ENCODE results near the gene NOS1. TPM values are rescaled to one million over a fixed set of nuclear protein-coding genes. Genes with fewer than 3 reads are reported as not detected.

Gene NOS1
- total RNA-seq, 4 donors from 2014 or later = 6.6 to 15.4 (median 12.0) TPM

- WGBS = 95% methylated on average over 8 of the region's 8 CpGs
- H3K4me3 ChIP-seq = no peak overlapping the region
- H3K9me3 ChIP-seq = no peaks in the 10 kb centered on the region
- peaks cover 94% of the 10 kb centered on the region for H3K36me3 ChIP-seq
- H3K27ac ChIP-seq = no peak overlapping the region
- H3K27me3 ChIP-seq = no peaks in the 10 kb centered on the region
- H3K4me1 ChIP-seq = no peaks in the 10 kb centered on the region
- TF ChIP-seq EP300 (IDR thresholded peaks at IDR 0.05) (no peak), POLR2A (IDR thresholded peaks at IDR 0.05) (no peak), POLR2AphosphoS5 (IDR thresholded peaks at IDR 0.05) (no peak)
- TF ChIP-seq, protein P1, sequence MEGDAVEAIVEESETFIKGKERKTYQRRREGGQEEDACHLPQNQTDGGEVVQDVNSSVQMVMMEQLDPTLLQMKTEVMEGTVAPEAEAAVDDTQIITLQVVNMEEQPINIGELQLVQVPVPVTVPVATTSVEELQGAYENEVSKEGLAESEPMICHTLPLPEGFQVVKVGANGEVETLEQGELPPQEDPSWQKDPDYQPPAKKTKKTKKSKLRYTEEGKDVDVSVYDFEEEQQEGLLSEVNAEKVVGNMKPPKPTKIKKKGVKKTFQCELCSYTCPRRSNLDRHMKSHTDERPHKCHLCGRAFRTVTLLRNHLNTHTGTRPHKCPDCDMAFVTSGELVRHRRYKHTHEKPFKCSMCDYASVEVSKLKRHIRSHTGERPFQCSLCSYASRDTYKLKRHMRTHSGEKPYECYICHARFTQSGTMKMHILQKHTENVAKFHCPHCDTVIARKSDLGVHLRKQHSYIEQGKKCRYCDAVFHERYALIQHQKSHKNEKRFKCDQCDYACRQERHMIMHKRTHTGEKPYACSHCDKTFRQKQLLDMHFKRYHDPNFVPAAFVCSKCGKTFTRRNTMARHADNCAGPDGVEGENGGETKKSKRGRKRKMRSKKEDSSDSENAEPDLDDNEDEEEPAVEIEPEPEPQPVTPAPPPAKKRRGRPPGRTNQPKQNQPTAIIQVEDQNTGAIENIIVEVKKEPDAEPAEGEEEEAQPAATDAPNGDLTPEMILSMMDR (IDR thresholded peaks at IDR 0.05) = no peak
- no peak for DNase-seq (ENCODE audit: low spot score in 2 of 2)
Observed at GRCh38 chr12:117162167-117162539, 199.3 kb downstream of the NOS1 start.

DNA sequence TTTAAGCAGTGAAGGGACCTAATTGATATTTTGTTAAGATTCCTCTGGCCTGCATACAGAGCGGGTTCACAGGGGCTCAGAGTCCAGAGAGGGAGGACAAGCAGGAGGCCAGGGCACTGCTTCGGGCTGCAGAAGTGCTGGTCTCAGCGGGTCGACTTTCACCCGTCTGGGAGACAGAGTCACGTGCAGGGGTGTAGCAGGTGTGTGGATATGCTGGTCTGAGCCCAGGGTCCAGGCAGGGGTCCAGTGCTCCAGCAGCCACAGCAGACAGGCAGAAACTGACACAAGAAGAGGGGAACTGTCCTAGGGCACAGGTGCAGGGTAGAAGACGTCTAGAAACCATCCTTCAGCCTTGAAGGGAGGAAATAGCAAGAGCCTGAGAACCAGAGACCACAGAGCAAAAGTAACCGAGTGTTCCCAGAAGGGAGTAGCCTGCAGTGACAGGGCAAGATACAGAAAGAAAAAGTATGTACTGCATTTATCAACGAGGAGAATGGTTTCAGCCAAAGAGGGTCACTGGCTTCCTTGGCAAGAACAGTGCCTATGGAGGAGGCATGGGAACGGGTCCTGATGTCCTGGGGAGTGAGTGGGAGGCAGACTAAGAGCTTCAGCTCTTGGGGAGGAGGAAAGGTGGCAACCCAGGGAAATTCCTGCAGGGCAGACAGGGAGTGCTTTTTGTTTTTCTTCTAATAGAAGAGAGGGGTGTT, 199.8 kb downstream of the NOS1 start:
- no peak for TF ChIP-seq POLR2A (IDR thresholded peaks at IDR 0.05)
- no peak for TF ChIP-seq POLR2AphosphoS5 (IDR thresholded peaks at IDR 0.05)

GRCh38 chr12:117159674-117160073, 201.8 kb downstream of the NOS1 start:
- peak in 1 of 2 donors; percentile 45 for DNase-seq (ENCODE audit: low spot score in 2 of 2)
- Histone ChIP-seq H3K4me1 (no peaks in the 10 kb centered on the region), H3K9me3 (no peaks in the 10 kb centered on the region), H3K27ac (no peak overlapping the region), H3K36me3 (peaks cover 98% of the 10 kb centered on the region), H3K27me3 (no peaks in the 10 kb centered on the region), H3K4me3 (no peak overlapping the region)
- no peak for TF ChIP-seq EP300 (IDR thresholded peaks at IDR 0.05)
- no peak for TF ChIP-seq POLR2AphosphoS5 (IDR thresholded peaks at IDR 0.05)
- TF ChIP-seq POLR2A (IDR thresholded peaks at IDR 0.05) = no peak
- TF ChIP-seq, protein P1 (IDR thresholded peaks at IDR 0.05) = no peak
- WGBS = 90% methylated on average over 9 of the region's 9 CpGs

More for the DNA sequence above, 199.8 kb downstream of the NOS1 start:
- peak in 1 of 2 donors; percentile 29 for DNase-seq (ENCODE audit: low spot score in 2 of 2)
- no peaks in the 10 kb centered on the region for H3K27me3 ChIP-seq
- WGBS = 87% methylated on average over 10 of the region's 10 CpGs
- H3K4me1 ChIP-seq = no peaks in the 10 kb centered on the region
- H3K36me3 ChIP-seq = peaks cover 94% of the 10 kb centered on the region
- no peaks in the 10 kb centered on the region for H3K9me3 ChIP-seq
- no peak overlapping the region for H3K27ac ChIP-seq
- H3K4me3 ChIP-seq = no peak overlapping the region

- TF ChIP-seq, protein P1 (IDR thresholded peaks at IDR 0.05) = no peak
- TF ChIP-seq POLR2AphosphoS5 (IDR thresholded peaks at IDR 0.05) (no peak), POLR2A (IDR thresholded peaks at IDR 0.05) (no peak), EP300 (IDR thresholded peaks at IDR 0.05) (no peak)
- Histone ChIP-seq H3K27me3 (no peaks in the 10 kb centered on the region), H3K27ac (no peak overlapping the region), H3K4me1 (no peaks in the 10 kb centered on the region), H3K36me3 (peaks cover 98% of the 10 kb centered on the region), H3K9me3 (no peaks in the 10 kb centered on the region), H3K4me3 (no peak overlapping the region)
- DNase-seq (ENCODE audit: low spot score in 2 of 2) = peak in 1 of 2 donors; percentile 20
- WGBS = 86% methylated on average over 7 of the region's 7 CpGs
Observed at GRCh38 chr12:117158911-117159553, 202.4 kb downstream of the NOS1 start.

Other genes with a start within 250 kb of the NOS1 start
- gene FBXO21, start 171.2 kb downstream of the NOS1 start, total RNA-seq = 100 to 1,000 TPM in 1 of 4 donors, 10 to 100 TPM in 3; 76.1 to 109 (median 80.1) TPM

All from suprapubic skin (tissue), 4 donors.